NOMO-1 treated with dmso at 0.1 percent for 144 hours (cell line): ENCODE measurements around the gene TYMP.
"Not testable (repeated sequence)": the region's sequence is repeated elsewhere in the genome, so short reads cannot be mapped to it uniquely, and the experiment has no call there.

Source experiments
- DNase-seq: peaks from one replicate; lab custom pipeline; 2025; ENCODE audit not compliant: unreplicated experiment; lab: John Stamatoyannopoulos, UW

Gene TYMP

GRCh38 chr22:50524676-50525103 is 5.1 kb downstream of the TYMP start:
- no peak for DNase-seq

- DNase-seq = no peak
Observed at GRCh38 chr22:50523806-50524675, 5.8 kb downstream of the TYMP start.

- no peak for DNase-seq
Observed at GRCh38 chr22:50523458-50523805, 6.4 kb downstream of the TYMP start.

- DNase-seq = no peak
Observed at GRCh38 chr22:50522806-50523438, 6.9 kb downstream of the TYMP start.

- DNase-seq = no peak
Observed at GRCh38 chr22:50522208-50522805, 7.5 kb downstream of the TYMP start.

DNA sequence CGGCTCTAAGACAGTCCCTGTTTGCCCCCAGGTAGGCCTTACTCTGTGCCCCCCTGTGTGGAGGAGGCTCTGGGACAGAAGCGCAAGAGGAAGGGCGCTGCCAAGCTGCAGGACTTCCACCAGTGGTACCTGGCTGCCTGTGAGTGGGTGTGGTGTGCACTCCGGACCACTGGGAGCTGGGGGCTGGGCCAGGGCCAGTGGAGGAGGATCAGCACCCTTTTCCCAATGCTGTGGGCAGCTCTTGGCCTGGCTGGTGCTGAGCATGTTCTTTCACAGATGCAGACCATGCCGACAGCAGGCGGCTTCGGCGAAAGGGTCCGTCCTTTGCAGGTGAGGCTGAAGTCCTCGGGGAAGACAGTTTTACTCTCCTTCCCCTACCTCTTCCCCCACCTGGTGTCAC is 8.1 kb downstream of the TYMP start:
- DNase-seq = no peak

DNA sequence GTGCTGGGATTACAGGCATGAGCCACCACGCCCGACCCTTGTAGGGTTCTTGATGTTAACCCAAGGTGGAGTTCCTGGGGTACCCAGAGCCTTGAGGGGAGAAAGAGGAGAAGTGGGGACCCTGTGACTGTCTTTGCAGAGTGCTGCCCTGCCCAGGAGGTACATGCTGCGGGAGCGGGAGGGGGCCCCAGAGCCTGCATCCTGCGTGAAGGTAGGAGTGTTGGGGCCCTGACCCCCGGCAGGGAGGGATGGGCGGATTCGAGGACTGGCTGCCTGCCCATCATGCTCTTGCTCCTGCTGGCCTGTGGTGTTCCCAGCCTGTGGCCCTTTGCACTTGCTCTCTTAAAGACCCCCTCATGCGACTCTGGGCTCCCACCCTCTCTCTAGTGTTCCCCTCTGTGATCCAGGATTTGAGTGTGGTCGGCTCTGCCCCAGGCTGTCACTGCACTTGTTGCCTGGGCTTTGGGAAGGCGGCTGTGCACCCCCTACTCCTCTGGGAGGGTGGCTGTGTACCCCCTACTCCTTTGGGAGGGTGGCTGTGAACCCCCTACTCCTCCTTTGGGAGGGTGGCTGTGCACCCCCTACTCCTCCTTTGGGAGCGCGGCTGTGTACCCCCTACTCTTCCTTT is 8.9 kb downstream of the TYMP start:
- DNase-seq = no peak

GRCh38 chr22:50520184-50520583 is 9.6 kb downstream of the TYMP start:
- DNase-seq = not testable (repeated sequence)

- no peak for DNase-seq
Observed at GRCh38 chr22:50519151-50519550, 10.7 kb downstream of the TYMP start.

- DNase-seq = no peak
Observed at GRCh38 chr22:50518606-50519005, 11.2 kb downstream of the TYMP start.

GRCh38 chr22:50517495-50518260 is 12.1 kb downstream of the TYMP start:
- DNase-seq = no peak

- no peak for DNase-seq
Observed at GRCh38 chr22:50516891-50517290, 12.9 kb downstream of the TYMP start.

- DNase-seq = no peak
Observed at GRCh38 chr22:50516068-50516467, 13.7 kb downstream of the TYMP start.

DNA sequence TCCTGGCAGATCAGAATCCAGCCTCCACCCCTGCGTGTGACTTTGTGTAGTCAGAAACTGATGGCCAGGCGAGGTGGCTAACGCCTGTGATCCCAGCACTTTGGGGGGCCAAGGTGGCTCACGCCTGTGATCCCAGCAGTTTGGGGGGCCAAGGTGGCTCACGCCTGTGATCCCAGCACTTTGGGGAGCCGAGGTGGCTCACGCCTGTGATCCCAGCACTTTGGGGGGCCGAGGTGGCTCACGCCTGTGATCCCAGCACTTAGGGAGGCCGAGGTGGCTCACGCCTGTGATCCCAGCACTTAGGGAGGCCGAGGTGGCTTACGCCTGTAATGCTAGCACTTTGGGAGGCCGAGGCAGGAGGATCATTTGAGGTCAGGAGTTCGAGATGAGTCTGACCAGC is 16.6 kb downstream of the TYMP start:
- no peak for DNase-seq

DNA sequence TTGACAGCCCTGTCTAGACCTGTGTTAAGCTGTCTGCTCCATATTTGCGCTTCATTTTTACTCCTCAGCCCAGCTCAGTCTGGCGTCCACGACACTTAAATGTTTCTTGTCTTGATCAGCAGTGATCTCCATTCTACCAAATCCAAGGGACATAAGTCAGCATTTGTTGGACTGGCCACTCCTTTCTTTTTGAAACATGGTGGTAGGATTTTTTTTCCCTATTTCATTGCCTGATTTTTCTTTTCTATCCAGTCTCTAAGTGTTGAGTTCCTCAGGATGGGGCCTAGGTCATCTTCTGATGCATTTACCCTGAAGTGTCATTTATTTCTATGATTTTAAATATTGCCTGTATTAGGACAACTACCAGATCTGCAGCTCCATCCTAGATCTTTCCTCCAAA is 20.9 kb downstream of the TYMP start:
- no peak for DNase-seq

DNA sequence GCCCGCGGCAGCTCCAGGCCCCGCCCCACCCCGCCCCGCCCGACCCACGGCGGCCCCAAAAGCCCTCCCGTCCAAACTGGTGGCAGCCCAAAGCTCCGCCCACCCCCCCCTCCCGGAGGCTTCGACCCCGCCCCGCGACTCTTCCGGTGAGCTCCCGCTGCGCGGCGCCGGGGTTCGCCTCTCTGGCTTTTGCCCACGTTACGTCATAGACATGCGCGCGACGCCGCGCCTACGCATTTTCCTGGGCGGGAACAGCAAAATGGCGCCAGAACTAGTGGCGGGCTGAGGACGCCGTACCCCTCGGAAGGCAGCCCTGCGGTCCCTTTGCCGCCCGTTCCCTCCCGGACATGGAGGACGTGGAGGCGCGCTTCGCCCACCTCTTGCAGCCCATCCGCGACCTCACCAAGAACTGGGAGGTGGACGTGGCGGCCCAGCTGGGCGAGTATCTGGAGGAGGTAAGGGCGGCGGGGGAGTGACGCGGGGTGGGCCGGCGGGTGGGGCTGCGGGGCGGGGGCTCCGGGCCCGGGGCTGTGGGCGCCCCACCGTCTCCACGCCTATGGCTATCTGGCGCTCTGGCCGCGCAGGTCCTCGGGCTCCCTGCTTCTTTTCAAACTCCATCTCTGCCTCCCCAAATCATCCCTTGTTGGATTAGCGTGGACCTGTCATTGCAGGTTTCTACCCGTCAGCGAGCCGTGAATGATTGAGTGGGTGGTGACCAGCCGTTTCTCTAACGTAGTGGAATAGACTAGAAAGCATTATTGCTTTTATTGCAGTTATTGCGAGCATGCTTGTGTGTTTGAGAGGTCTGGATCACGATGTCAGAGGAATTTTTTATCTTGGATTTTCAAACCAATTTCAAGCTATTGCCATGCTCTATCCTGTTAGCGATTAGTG is 21.6 kb downstream of the TYMP start, which contains the start of gene NCAPH2:
TSS of gene NCAPH2 (plus strand) at position 234 of the 894 bp plus-strand sequence. CDS start at position 348, 114 bp downstream.
- peak; percentile 91 for DNase-seq

- DNase-seq = peak; percentile 86
Observed at GRCh38 chr22:50507421-50507990, 22.3 kb downstream of the TYMP start, which contains the start of gene LMF2. Gene LMF2, minus strand, starts transcription at chr22:50507702. Its CDS starts 27 bp downstream, at chr22:50507675.

DNA sequence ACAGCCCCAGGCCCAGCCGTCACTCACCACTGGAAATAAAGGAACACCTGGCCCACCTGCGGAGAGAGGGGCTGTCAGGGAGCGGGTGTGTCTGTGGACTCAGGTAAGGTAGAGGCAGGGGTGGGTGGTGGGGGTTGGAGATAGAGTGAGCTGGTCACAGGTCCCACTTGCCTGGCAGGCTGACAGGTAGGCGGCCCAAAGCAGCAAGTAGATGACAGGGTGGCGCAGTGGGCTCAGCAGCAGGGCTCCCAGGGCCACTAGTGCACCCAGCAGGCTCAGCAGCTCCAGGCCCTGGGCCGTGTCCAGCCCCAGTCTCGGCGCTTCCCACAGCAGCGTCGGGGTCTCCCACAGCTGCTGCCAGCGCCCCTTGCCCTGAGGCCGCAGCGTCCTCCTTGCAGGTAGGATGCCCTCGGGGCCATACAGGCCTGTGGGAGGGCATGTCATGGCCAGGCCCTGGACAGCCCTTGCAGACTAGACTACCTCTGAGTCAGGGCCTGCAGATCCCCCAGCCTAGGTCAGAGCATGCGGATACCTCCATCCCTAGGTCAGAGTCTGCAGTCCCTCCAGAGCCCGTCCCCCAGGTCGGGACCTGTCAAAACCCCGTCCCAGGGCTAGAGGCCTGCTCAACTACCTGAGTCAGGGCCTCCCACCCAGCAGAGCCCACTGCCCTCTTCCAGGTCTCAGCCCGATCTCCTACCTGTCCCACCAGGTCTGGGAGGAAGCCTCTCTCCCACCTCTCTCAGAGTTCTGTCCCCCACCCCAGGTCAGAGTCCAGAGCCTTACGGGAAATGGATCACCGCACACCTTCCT is 23.0 kb downstream of the TYMP start:
- no peak for DNase-seq
